A549 treated with Mapracorat at 1 μM for 4 hours (cell line): ENCODE results near the gene PPM1N. TPM values are rescaled to one million over a fixed set of nuclear protein-coding genes. Genes with fewer than 3 reads are reported as not detected.

Source experiments
- total RNA-seq: library from RNA; stranded (reverse); fragments of 200-300 nt; extraction: Qiagen RNA extraction; gene quantifications from 5 replicates; pipeline ENCODE4 v1.2.3, GENCODE V29; 2022

PPM1N gene, protein sequence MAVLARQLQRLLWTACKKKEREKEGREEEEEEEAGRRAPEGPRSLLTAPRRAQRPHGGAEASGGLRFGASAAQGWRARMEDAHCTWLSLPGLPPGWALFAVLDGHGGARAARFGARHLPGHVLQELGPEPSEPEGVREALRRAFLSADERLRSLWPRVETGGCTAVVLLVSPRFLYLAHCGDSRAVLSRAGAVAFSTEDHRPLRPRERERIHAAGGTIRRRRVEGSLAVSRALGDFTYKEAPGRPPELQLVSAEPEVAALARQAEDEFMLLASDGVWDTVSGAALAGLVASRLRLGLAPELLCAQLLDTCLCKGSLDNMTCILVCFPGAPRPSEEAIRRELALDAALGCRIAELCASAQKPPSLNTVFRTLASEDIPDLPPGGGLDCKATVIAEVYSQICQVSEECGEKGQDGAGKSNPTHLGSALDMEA
- total RNA-seq = 7.1 to 10.4 TPM (median 8.1 TPM) in 5 replicates

GRCh38 chr19:45498411-45499195 is at the start of gene PPM1N:
Gene PPM1N, plus strand, starts transcription at chr19:45498443. Its CDS starts 30 bp downstream, at chr19:45498473.

GRCh38 chr19:45467456-45468158 is 30.6 kb upstream of the PPM1N start, which contains the start of gene FOSB:
Gene FOSB, plus strand, starts transcription at chr19:45467996. Its CDS starts 591 bp downstream, at chr19:45468587.

GRCh38 chr19:45506989-45507871 is 9.0 kb downstream of the PPM1N start, which contains the start of gene VASP:
Gene VASP, plus strand, starts transcription at chr19:45507479. Its CDS starts 293 bp downstream, at chr19:45507772.

Other genes starting within 250 kb of the PPM1N start
- 5.9 to 10.0 TPM (median 8.0 TPM) in 5 replicates for gene MARK4, start 247.2 kb upstream of the PPM1N start, total RNA-seq
- gene CKM, start 175.6 kb upstream of the PPM1N start, total RNA-seq = not detected in 5 replicates
- gene KLC3, start 157.7 kb upstream of the PPM1N start, total RNA-seq = 0.91 to 1.4 TPM (median 1.1 TPM) in 5 replicates
- gene ERCC2, start 127.9 kb upstream of the PPM1N start, total RNA-seq = 11.7 to 13.6 TPM (median 12.9 TPM) in 5 replicates
- gene PPP1R13L, start 93.4 kb upstream of the PPM1N start, total RNA-seq = 32.7 to 42.5 TPM (median 39.9 TPM) in 5 replicates
- 43.6 to 52.2 TPM (median 46.4 TPM) in 5 replicates for gene POLR1G, start 91.8 kb upstream of the PPM1N start, total RNA-seq
- 146 to 172 TPM (median 160 TPM) in 5 replicates for gene ERCC1, start 74.5 kb upstream of the PPM1N start, total RNA-seq
- gene FOSB, start 30.4 kb upstream of the PPM1N start, total RNA-seq = 12.2 to 18.7 TPM (median 15.8 TPM) in 5 replicates
- gene RTN2, start 1.4 kb upstream of the PPM1N start, total RNA-seq = 11.5 to 16.1 TPM (median 12.5 TPM) in 5 replicates
- 180 to 230 TPM (median 218 TPM) in 5 replicates for gene VASP, start 9.0 kb downstream of the PPM1N start, total RNA-seq
- gene OPA3, start 86.4 kb downstream of the PPM1N start, total RNA-seq = 11.8 to 20.0 TPM (median 17.5 TPM) in 5 replicates
- gene GPR4, start 103.8 kb downstream of the PPM1N start, total RNA-seq = 0.19 to 0.79 TPM (median 0.39 TPM) in 5 replicates
- 18.4 to 27.7 TPM (median 24.5 TPM) in 5 replicates for gene EML2, start 141.0 kb downstream of the PPM1N start, total RNA-seq
- gene GIPR, start 169.8 kb downstream of the PPM1N start, total RNA-seq = 2.0 to 5.1 TPM (median 3.5 TPM) in 5 replicates
- 770 to 989 TPM (median 799 TPM) in 5 replicates for gene SNRPD2, start 193.5 kb downstream of the PPM1N start, total RNA-seq
- gene QPCTL, start 194.2 kb downstream of the PPM1N start, total RNA-seq = 6.5 to 10.3 TPM (median 9.3 TPM) in 5 replicates
- gene FBXO46, start 232.5 kb downstream of the PPM1N start, total RNA-seq = 7.2 to 10.0 TPM (median 9.3 TPM) in 5 replicates
- 0.06 to 0.08 TPM (median 0.07 TPM) in 4 of 5 replicates, not detected in the other for gene MEIOSIN, start 235.0 kb downstream of the PPM1N start, total RNA-seq